Vagina (tissue), 2 donors: Measurements from ENCODE around the gene SEMA3D.

Experiments used
- CTCF ChIP-seq, 3 experiments: fragments of 450-650 bp in 2 of 3; fragments of 200-600 bp in 1 of 3; sonication (generic) in 1 of 3; IDR thresholded peaks; one replicate each; pipeline ENCODE4 v1.5.1; 2017 to 2019; ENCODE audit warnings: antibody characterized with exemption in 3 of 3, mild to moderate bottlenecking in 2 of 3, moderate library complexity in 2 of 3
- POLR2A ChIP-seq, 2 donors: fragments of 450-650 bp; IDR thresholded peaks; one replicate each; pipeline ENCODE4 v1.6.1; 2017; ENCODE audit warnings: antibody characterized with exemption in 2 of 2, mild to moderate bottlenecking in 2 of 2, moderate library complexity in 2 of 2
- POLR2AphosphoS5 ChIP-seq, 2 donors: sonication (generic); formaldehyde crosslinking; IDR thresholded peaks; one replicate each; pipeline ENCODE4 v1.9.0; 2017; ENCODE audit warnings: antibody characterized with exemption in 2 of 2, mild to moderate bottlenecking in 2 of 2, low read depth in 1 of 2; ENCODE audit not compliant: insufficient read depth in 1 of 2

GRCh38 chr7:85052056-85052737 lies 134.7 kb downstream of the SEMA3D start:
- TF ChIP-seq CTCF (IDR thresholded peaks at IDR 0.05) (no peak), POLR2A (IDR thresholded peaks at IDR 0.05) (no peak), POLR2AphosphoS5 (IDR thresholded peaks at IDR 0.05; ENCODE audit: insufficient read depth in 1 of 2, low read depth in 1 of 2) (no peak)
